ENCODE data around the gene CEBPE. TPM values are rescaled to one million over a fixed set of nuclear protein-coding genes. Genes with fewer than 3 reads are reported as not detected.

Gene CEBPE
- polyA plus RNA-seq, 1 experiment, result not detected

- POLR2A ChIA-PET, result interaction anchor here (0.8 to 1.9 kb wide), 8 partner anchors 8 to 238 kb away, joined by 3 to 14 read pairs (median 5); partner anchors contain the start of genes ACIN1, BCL2L2, C14orf119 and CDH24
- CTCF ChIA-PET, result interaction anchor here (0.5 to 5.7 kb wide), 65 partner anchors 10 to 1642 kb away, joined by 3 to 317 read pairs (median 5); partner anchors contain the start of genes ACIN1, C14orf119, CDH24 and CHMP4A
- no peak overlapping the region for H3K27ac ChIP-seq (ENCODE audit: low read depth, low read length)
Observed at GRCh38 chr14:23068789-23069412, 50.2 kb downstream of the CEBPE start.

GRCh38 chr14:23067847-23068788 lies 50.9 kb downstream of the CEBPE start:
- ChIA-PET CTCF (interaction anchor here (0.6 to 5.7 kb wide), 65 partner anchors 9 to 1146 kb away, joined by 3 to 317 read pairs (median 5); partner anchors contain the start of genes ACIN1, AJUBA, C14orf119 and CDH24), POLR2A (interaction anchor here (0.9 to 1.9 kb wide), 7 partner anchors 9 to 239 kb away, joined by 3 to 14 read pairs (median 5); partner anchors contain the start of genes ACIN1, BCL2L2, C14orf119 and CDH24)
- H3K4me3 ChIP-seq (ENCODE audit: low read depth, low read length), result peak overlapping the region; percentile 49
- DNase-seq (ENCODE audit: low read depth, low spot score), result no peak
- no peaks in the 10 kb centered on the region for H3K9me3 ChIP-seq (ENCODE audit: control insufficient read depth, insufficient read depth, low read length)
- H3K27me3 ChIP-seq (ENCODE audit: control insufficient read depth, insufficient read depth, low read length), result no peaks in the 10 kb centered on the region
- no peak for TF ChIP-seq CTCF (IDR thresholded peaks at IDR 0.05; ENCODE audit: low read depth, low read length)
- no peak overlapping the region for H3K27ac ChIP-seq (ENCODE audit: low read depth, low read length)

More at GRCh38 chr14:23068789-23069412, 50.2 kb downstream of the CEBPE start:
- Histone ChIP-seq H3K27me3 (ENCODE audit: control insufficient read depth, insufficient read depth, low read length) (no peaks in the 10 kb centered on the region), H3K4me3 (ENCODE audit: low read depth, low read length) (peak overlapping the region; percentile 49), H3K9me3 (ENCODE audit: control insufficient read depth, insufficient read depth, low read length) (no peaks in the 10 kb centered on the region)
- TF ChIP-seq CTCF (IDR thresholded peaks at IDR 0.05; ENCODE audit: low read depth, low read length), result peak; percentile 100
- DNase-seq (ENCODE audit: low read depth, low spot score), result peak; percentile 80

Small RNAs within 50 kb of the gene (small RNA-seq; reads per million reads assigned to genes)
- not detected for gene RNU6-1138P (ENCODE audit: insufficient read length, low read depth)

Other genes starting within 250 kb of the CEBPE start
- gene LRP10, start 247.5 kb downstream of the CEBPE start, polyA plus RNA-seq (2011; rRNA removed), result 87.8 and 125 TPM in 2 replicates
- 0.06 and 0.19 TPM in 2 replicates for gene REM2, start 236.0 kb downstream of the CEBPE start, polyA plus RNA-seq (2011; rRNA removed)
- 46.2 and 47.2 TPM in 2 replicates for gene RBM23, start 200.1 kb downstream of the CEBPE start, polyA plus RNA-seq (2011; rRNA removed)
- 125 and 133 TPM in 2 replicates for gene PRMT5, start 189.9 kb downstream of the CEBPE start, polyA plus RNA-seq (2011; rRNA removed)
- gene HAUS4, start 162.2 kb downstream of the CEBPE start, polyA plus RNA-seq (2011; rRNA removed), result 22.7 and 25.4 TPM in 2 replicates
- gene AJUBA, start 136.7 kb downstream of the CEBPE start, polyA plus RNA-seq (2011; rRNA removed), result 77.0 and 82.9 TPM in 2 replicates
- 7.8 and 8.4 TPM in 2 replicates for gene C14orf93, start 109.1 kb downstream of the CEBPE start, polyA plus RNA-seq (2011; rRNA removed)
- gene PSMB5, start 84.4 kb downstream of the CEBPE start, polyA plus RNA-seq (2011; rRNA removed), result 282 and 292 TPM in 2 replicates
- gene PSMB11, start 77.0 kb downstream of the CEBPE start, polyA plus RNA-seq (2011; rRNA removed), result not detected in 2 replicates
- 10.1 and 11.0 TPM in 2 replicates for gene CDH24, start 61.7 kb downstream of the CEBPE start, polyA plus RNA-seq (2011; rRNA removed)
- gene ACIN1, start 24.1 kb downstream of the CEBPE start, polyA plus RNA-seq (2011; rRNA removed), result 158 and 173 TPM in 2 replicates
- gene C14orf119, start 23.8 kb downstream of the CEBPE start, polyA plus RNA-seq (2011; rRNA removed), result 119 and 128 TPM in 2 replicates
- gene CIROP, start 14.3 kb downstream of the CEBPE start, polyA plus RNA-seq (2011; rRNA removed), result 0.07 and 0.12 TPM in 2 replicates
- 0.78 and 1.4 TPM in 2 replicates for gene SLC7A8, start 64.4 kb upstream of the CEBPE start, polyA plus RNA-seq (2011; rRNA removed)
- not detected in 2 replicates for gene RNF212B, start 118.7 kb upstream of the CEBPE start, polyA plus RNA-seq (2011; rRNA removed)
- 11.2 and 13.2 TPM in 2 replicates for gene HOMEZ, start 166.9 kb upstream of the CEBPE start, polyA plus RNA-seq (2011; rRNA removed)
- 2.4 and 2.8 TPM in 2 replicates for gene PPP1R3E, start 183.6 kb upstream of the CEBPE start, polyA plus RNA-seq (2011; rRNA removed)
- gene BCL2L2, start 187.6 kb upstream of the CEBPE start, polyA plus RNA-seq (2011; rRNA removed), result 21.5 and 22.2 TPM in 2 replicates
- 174 and 182 TPM in 2 replicates for gene PABPN1, start 202.2 kb upstream of the CEBPE start, polyA plus RNA-seq (2011; rRNA removed)
- 17.4 and 27.0 TPM in 2 replicates for gene SLC22A17, start 233.6 kb upstream of the CEBPE start, polyA plus RNA-seq (2011; rRNA removed)
- 5.3 and 6.6 TPM in 2 replicates for gene EFS, start 245.9 kb upstream of the CEBPE start, polyA plus RNA-seq (2011; rRNA removed)

Data from AG04450 (cell line).